ENCODE results near the gene KCNQ2. TPM values are rescaled to one million over a fixed set of nuclear protein-coding genes. Genes with fewer than 3 reads are reported as not detected.
A peak's percentile ranks its signal among the peaks of the same experiment; 100 is the strongest.

KCNQ2 gene
- total and polyA plus RNA-seq, 10 donors, result 0.13 to 3.5 (median 0.45) TPM; not detected in 2

GRCh38 chr20:63445075-63445734, 27.2 kb downstream of the KCNQ2 start:
- Histone ChIP-seq H3K36me3 (no peaks in the 10 kb centered on the region), H3K27me3 (replicated peaks in 1 of 7) (peaks cover 0 to 75% (median 24%) of the 10 kb centered on the region in 7 donors), H3K27ac (no peak overlapping the region), H3K9me3 (no peaks in the 10 kb centered on the region), H3K4me3 (no peak overlapping the region), H3K4me1 (peaks cover 0 to 14% (median 13%) of the 10 kb centered on the region in 6 donors)
- 45 to 71% (median 52%) methylated on average over 3 to 15 of the region's 15 CpGs for WGBS, 5 donors
- no peak for DNase-seq
- intact Hi-C loops (cut with DNase I; ENCODE audit: low total_unique reads), result no loop called here
- TF ChIP-seq POLR2AphosphoS5 (IDR thresholded peaks at IDR 0.05) (no peak), CTCF (IDR thresholded peaks at IDR 0.05 in 8 of 11, conservative IDR thresholded peaks at IDR 0.05 in 3 of 11) (no peak), POLR2A (IDR thresholded peaks at IDR 0.05) (no peak)

- intact Hi-C loops (cut with DNase I; ENCODE audit: low total_unique reads), result no loop called here
- DNase-seq, result no peak
- TF ChIP-seq CTCF (IDR thresholded peaks at IDR 0.05 in 8 of 11, conservative IDR thresholded peaks at IDR 0.05 in 3 of 11) (no peak), POLR2A (IDR thresholded peaks at IDR 0.05) (no peak), POLR2AphosphoS5 (IDR thresholded peaks at IDR 0.05) (no peak)
- WGBS, 5 donors, result 93 to 97% (median 96%) methylated on average over 16 to 24 of the region's 24 CpGs
- peaks cover 0 to 14% (median 13%) of the 10 kb centered on the region in 6 donors for H3K4me1 ChIP-seq
- H3K9me3 ChIP-seq, result no peaks in the 10 kb centered on the region
- H3K4me3 ChIP-seq, result no peak overlapping the region
- H3K27me3 ChIP-seq (replicated peaks in 1 of 7), result peaks cover 0 to 77% (median 28%) of the 10 kb centered on the region in 7 donors
- H3K27ac ChIP-seq, result no peak overlapping the region
- H3K36me3 ChIP-seq, result no peaks in the 10 kb centered on the region
These were observed 27.9 kb downstream of the KCNQ2 start for GRCh38 chr20:63444548-63444947.

- intact Hi-C loops (cut with DNase I; ENCODE audit: low total_unique reads), result no loop called here
- H3K4me1 ChIP-seq, result peaks cover 0 to 14% (median 13%) of the 10 kb centered on the region in 6 donors
- H3K9me3 ChIP-seq, result no peaks in the 10 kb centered on the region
- H3K36me3 ChIP-seq, result no peaks in the 10 kb centered on the region
- no peak overlapping the region for H3K27ac ChIP-seq
- DNase-seq, result no peak
- WGBS, 5 donors, result 86 to 93% (median 92%) methylated on average over 22 to 25 of the region's 25 CpGs
- peaks cover 0 to 77% (median 31%) of the 10 kb centered on the region in 7 donors for H3K27me3 ChIP-seq (replicated peaks in 1 of 7)
- TF ChIP-seq POLR2AphosphoS5 (IDR thresholded peaks at IDR 0.05) (no peak), POLR2A (IDR thresholded peaks at IDR 0.05) (no peak), CTCF (IDR thresholded peaks at IDR 0.05 in 8 of 11, conservative IDR thresholded peaks at IDR 0.05 in 3 of 11) (no peak)
- no peak overlapping the region for H3K4me3 ChIP-seq
These were observed 28.7 kb downstream of the KCNQ2 start for GRCh38 chr20:63443606-63444395.

GRCh38 chr20:63442100-63442493, 30.4 kb downstream of the KCNQ2 start:
- Histone ChIP-seq H3K9me3 (no peaks in the 10 kb centered on the region), H3K27me3 (replicated peaks in 1 of 7) (peaks cover 0 to 77% (median 15%) of the 10 kb centered on the region in 7 donors), H3K36me3 (no peaks in the 10 kb centered on the region), H3K4me1 (peaks cover 0 to 14% (median 13%) of the 10 kb centered on the region in 6 donors), H3K27ac (peak overlapping the region in 1 of 8 donors; percentile 29), H3K4me3 (no peak overlapping the region)
- TF ChIP-seq CTCF (IDR thresholded peaks at IDR 0.05 in 8 of 11, conservative IDR thresholded peaks at IDR 0.05 in 3 of 11), result peak in 6 of 11 experiments; percentile 18 to 62 (median 46)
- no peak for TF ChIP-seq POLR2A (IDR thresholded peaks at IDR 0.05)
- TF ChIP-seq POLR2AphosphoS5 (IDR thresholded peaks at IDR 0.05), result no peak
- intact Hi-C loops (cut with DNase I; ENCODE audit: low total_unique reads), result no loop called here
- 4 to 29% (median 12%) methylated on average over 5 to 11 of the region's 11 CpGs for WGBS, 5 donors
- no peak for DNase-seq

Data from spleen (tissue), 11 donors.